ENCODE measurements around the gene SULT1C3.
"Not testable (repeated sequence)": the region's sequence is repeated elsewhere in the genome, so short reads cannot be mapped to it uniquely, and the experiment has no call there.

The SULT1C3 gene

GRCh38 chr2:108279468-108279867 is 39.7 kb downstream of the SULT1C3 start:
- peaks cover 10% of the 10 kb centered on the region for H3K27me3 ChIP-seq (ENCODE audit: control insufficient read depth, insufficient read depth, low read length)
- no peaks in the 10 kb centered on the region for H3K36me3 ChIP-seq (ENCODE audit: insufficient read depth, low read length)
- H3K4me3 ChIP-seq (ENCODE audit: low read length), result no peak overlapping the region
- no peak overlapping the region for H3K4me2 ChIP-seq (ENCODE audit: low read length)
- no peak overlapping the region for H3K9ac ChIP-seq (ENCODE audit: low read depth, low read length)
- H3K9me3 ChIP-seq (replicated peaks; ENCODE audit: low read length), result no peaks in the 10 kb centered on the region
- H3K4me1 ChIP-seq (ENCODE audit: control insufficient read depth, insufficient read depth, low read length), result no peaks in the 10 kb centered on the region

- no peaks in the 10 kb centered on the region for H3K4me1 ChIP-seq (ENCODE audit: control insufficient read depth, insufficient read depth, low read length)
- H3K4me3 ChIP-seq (ENCODE audit: low read length), result no peak overlapping the region
- no peak overlapping the region for H3K4me2 ChIP-seq (ENCODE audit: low read length)
- H3K9me3 ChIP-seq (replicated peaks; ENCODE audit: low read length), result no peaks in the 10 kb centered on the region
- H3K27me3 ChIP-seq (ENCODE audit: control insufficient read depth, insufficient read depth, low read length), result peaks cover 15% of the 10 kb centered on the region
- no peaks in the 10 kb centered on the region for H3K36me3 ChIP-seq (ENCODE audit: insufficient read depth, low read length)
- no peak overlapping the region for H3K9ac ChIP-seq (ENCODE audit: low read depth, low read length)
Observed at GRCh38 chr2:108280466-108280865, 40.7 kb downstream of the SULT1C3 start.

- not testable (repeated sequence) for H3K4me3 ChIP-seq (ENCODE audit: low read length); H3K4me1 ChIP-seq (ENCODE audit: control insufficient read depth, insufficient read depth, low read length); H3K9me3 ChIP-seq (replicated peaks; ENCODE audit: low read length); H3K36me3 ChIP-seq (ENCODE audit: insufficient read depth, low read length); H3K4me2 ChIP-seq (ENCODE audit: low read length); H3K9ac ChIP-seq (ENCODE audit: low read depth, low read length)
- peaks cover 17% of the 10 kb centered on the region for H3K27me3 ChIP-seq (ENCODE audit: control insufficient read depth, insufficient read depth, low read length)
Observed at GRCh38 chr2:108284566-108284965, 44.8 kb downstream of the SULT1C3 start.

- no peak overlapping the region for H3K4me3 ChIP-seq (ENCODE audit: low read length)
- no peaks in the 10 kb centered on the region for H3K36me3 ChIP-seq (ENCODE audit: insufficient read depth, low read length)
- no peak overlapping the region for H3K4me2 ChIP-seq (ENCODE audit: low read length)
- H3K9ac ChIP-seq (ENCODE audit: low read depth, low read length), result no peak overlapping the region
- H3K27me3 ChIP-seq (ENCODE audit: control insufficient read depth, insufficient read depth, low read length), result peaks cover 13% of the 10 kb centered on the region
- no peaks in the 10 kb centered on the region for H3K9me3 ChIP-seq (replicated peaks; ENCODE audit: low read length)
- no peaks in the 10 kb centered on the region for H3K4me1 ChIP-seq (ENCODE audit: control insufficient read depth, insufficient read depth, low read length)
Observed at GRCh38 chr2:108285616-108286015, 45.8 kb downstream of the SULT1C3 start.

GRCh38 chr2:108287169-108287568 is 47.4 kb downstream of the SULT1C3 start:
- H3K27me3 ChIP-seq (ENCODE audit: control insufficient read depth, insufficient read depth, low read length), result peaks cover 13% of the 10 kb centered on the region
- no peaks in the 10 kb centered on the region for H3K4me1 ChIP-seq (ENCODE audit: control insufficient read depth, insufficient read depth, low read length)
- H3K36me3 ChIP-seq (ENCODE audit: insufficient read depth, low read length), result no peaks in the 10 kb centered on the region
- no peaks in the 10 kb centered on the region for H3K9me3 ChIP-seq (replicated peaks; ENCODE audit: low read length)
- no peak overlapping the region for H3K9ac ChIP-seq (ENCODE audit: low read depth, low read length)
- no peak overlapping the region for H3K4me3 ChIP-seq (ENCODE audit: low read length)
- no peak overlapping the region for H3K4me2 ChIP-seq (ENCODE audit: low read length)

GRCh38 chr2:108288534-108289106 is 48.9 kb downstream of the SULT1C3 start, which contains the start of gene SULT1C2:
TSS of gene SULT1C2 (plus strand) at chr2:108288895. CDS start at chr2:108293668, 4,773 bp downstream.
- H3K9ac ChIP-seq (ENCODE audit: low read depth, low read length), result no peak within 1 kb of the TSS
- no peaks in the 10 kb centered on the region for H3K4me1 ChIP-seq (ENCODE audit: control insufficient read depth, insufficient read depth, low read length)
- no peaks in the 10 kb centered on the region for H3K36me3 ChIP-seq (ENCODE audit: insufficient read depth, low read length)
- no peaks in the 10 kb centered on the region for H3K9me3 ChIP-seq (replicated peaks; ENCODE audit: low read length)
- H3K4me2 ChIP-seq (ENCODE audit: low read length), result no peak within 1 kb of the TSS
- H3K27me3 ChIP-seq (ENCODE audit: control insufficient read depth, insufficient read depth, low read length), result peaks cover 15% of the 10 kb centered on the region
- H3K4me3 ChIP-seq (ENCODE audit: low read length), result no peak within 1 kb of the TSS

GRCh38 chr2:108293850-108294249 is 54.1 kb downstream of the SULT1C3 start:
- Histone ChIP-seq H3K4me1 (ENCODE audit: control insufficient read depth, insufficient read depth, low read length) (peaks cover 4% of the 10 kb centered on the region), H3K9ac (ENCODE audit: low read depth, low read length) (no peak overlapping the region), H3K9me3 (replicated peaks; ENCODE audit: low read length) (no peaks in the 10 kb centered on the region), H3K36me3 (ENCODE audit: insufficient read depth, low read length) (no peaks in the 10 kb centered on the region), H3K4me3 (ENCODE audit: low read length) (no peak overlapping the region), H3K4me2 (ENCODE audit: low read length) (no peak overlapping the region), H3K27me3 (ENCODE audit: control insufficient read depth, insufficient read depth, low read length) (peaks cover 3% of the 10 kb centered on the region)

- no peak overlapping the region for H3K4me2 ChIP-seq (ENCODE audit: low read length)
- no peaks in the 10 kb centered on the region for H3K36me3 ChIP-seq (ENCODE audit: insufficient read depth, low read length)
- H3K4me3 ChIP-seq (ENCODE audit: low read length), result no peak overlapping the region
- H3K9me3 ChIP-seq (replicated peaks; ENCODE audit: low read length), result no peaks in the 10 kb centered on the region
- peaks cover 6% of the 10 kb centered on the region for H3K27me3 ChIP-seq (ENCODE audit: control insufficient read depth, insufficient read depth, low read length)
- no peak overlapping the region for H3K9ac ChIP-seq (ENCODE audit: low read depth, low read length)
- peaks cover 4% of the 10 kb centered on the region for H3K4me1 ChIP-seq (ENCODE audit: control insufficient read depth, insufficient read depth, low read length)
Observed at GRCh38 chr2:108297436-108298141, 57.8 kb downstream of the SULT1C3 start.

GRCh38 chr2:108301558-108301957 is 61.8 kb downstream of the SULT1C3 start:
- no peaks in the 10 kb centered on the region for H3K9me3 ChIP-seq (replicated peaks; ENCODE audit: low read length)
- no peak overlapping the region for H3K4me2 ChIP-seq (ENCODE audit: low read length)
- H3K4me3 ChIP-seq (ENCODE audit: low read length), result no peak overlapping the region
- H3K4me1 ChIP-seq (ENCODE audit: control insufficient read depth, insufficient read depth, low read length), result peaks cover 4% of the 10 kb centered on the region
- no peak overlapping the region for H3K9ac ChIP-seq (ENCODE audit: low read depth, low read length)
- H3K36me3 ChIP-seq (ENCODE audit: insufficient read depth, low read length), result no peaks in the 10 kb centered on the region
- peaks cover 22% of the 10 kb centered on the region for H3K27me3 ChIP-seq (ENCODE audit: control insufficient read depth, insufficient read depth, low read length)

GRCh38 chr2:108304975-108305374 is 65.2 kb downstream of the SULT1C3 start:
- H3K27me3 ChIP-seq (ENCODE audit: control insufficient read depth, insufficient read depth, low read length), result peaks cover 29% of the 10 kb centered on the region
- H3K9ac ChIP-seq (ENCODE audit: low read depth, low read length), result no peak overlapping the region
- H3K36me3 ChIP-seq (ENCODE audit: insufficient read depth, low read length), result no peaks in the 10 kb centered on the region
- no peaks in the 10 kb centered on the region for H3K4me1 ChIP-seq (ENCODE audit: control insufficient read depth, insufficient read depth, low read length)
- no peak overlapping the region for H3K4me3 ChIP-seq (ENCODE audit: low read length)
- H3K4me2 ChIP-seq (ENCODE audit: low read length), result no peak overlapping the region
- no peaks in the 10 kb centered on the region for H3K9me3 ChIP-seq (replicated peaks; ENCODE audit: low read length)

- H3K4me2 ChIP-seq (ENCODE audit: low read length), result no peak overlapping the region
- H3K36me3 ChIP-seq (ENCODE audit: insufficient read depth, low read length), result no peaks in the 10 kb centered on the region
Observed at GRCh38 chr2:108305901-108306300, 66.1 kb downstream of the SULT1C3 start.

GRCh38 chr2:108309903-108310302 is 70.1 kb downstream of the SULT1C3 start:
- no peaks in the 10 kb centered on the region for H3K36me3 ChIP-seq (ENCODE audit: insufficient read depth, low read length)
- H3K4me1 ChIP-seq (ENCODE audit: control insufficient read depth, insufficient read depth, low read length), result no peaks in the 10 kb centered on the region
- peaks cover 14% of the 10 kb centered on the region for H3K27me3 ChIP-seq (ENCODE audit: control insufficient read depth, insufficient read depth, low read length)
- no peaks in the 10 kb centered on the region for H3K9me3 ChIP-seq (replicated peaks; ENCODE audit: low read length)
- no peak overlapping the region for H3K9ac ChIP-seq (ENCODE audit: low read depth, low read length)
- H3K4me3 ChIP-seq (ENCODE audit: low read length), result no peak overlapping the region
- H3K4me2 ChIP-seq (ENCODE audit: low read length), result no peak overlapping the region

More at GRCh38 chr2:108305901-108306300, 66.1 kb downstream of the SULT1C3 start:
- Histone ChIP-seq H3K4me3 (ENCODE audit: low read length) (no peak overlapping the region), H3K9me3 (replicated peaks; ENCODE audit: low read length) (no peaks in the 10 kb centered on the region), H3K27me3 (ENCODE audit: control insufficient read depth, insufficient read depth, low read length) (peaks cover 29% of the 10 kb centered on the region), H3K4me1 (ENCODE audit: control insufficient read depth, insufficient read depth, low read length) (no peaks in the 10 kb centered on the region), H3K9ac (ENCODE audit: low read depth, low read length) (no peak overlapping the region)

All from skeletal muscle satellite cell (primary cell).